WTC11 (cell line): Measurements from ENCODE around the gene TAF4.

Source experiments
- CTCF ChIP-seq: fragments of 200-600 bp; IDR thresholded peaks from 2 replicates; pipeline ENCODE4 v1.8.0; 2022; ENCODE audit warnings: antibody characterized with exemption
- ESRRA ChIP-seq: sonication (generic); formaldehyde crosslinking; IDR thresholded peaks from 2 replicates; pipeline ENCODE4 v1.8.1; 2022; ENCODE audit warnings: mild to moderate bottlenecking, missing genetic modification reagents, borderline replicate concordance
- FOXK1 ChIP-seq: sonication (generic); formaldehyde crosslinking; IDR thresholded peaks from 2 replicates; pipeline ENCODE4 v1.8.0; 2022; ENCODE audit warnings: mild to moderate bottlenecking, moderate library complexity, missing genetic modification reagents
- NFYB ChIP-seq: sonication (generic); formaldehyde crosslinking; conservative IDR thresholded peaks from 2 replicates; pipeline ENCODE4 v1.8.0; 2022; ENCODE audit warnings: low read depth, missing genetic modification reagents
- ZBTB21 ChIP-seq: sonication (generic); formaldehyde crosslinking; IDR thresholded peaks from 2 replicates; pipeline ENCODE4 v1.8.1; 2023; ENCODE audit warnings: mild to moderate bottlenecking, missing genetic modification reagents, borderline replicate concordance
- ZNF232 ChIP-seq: sonication (generic); formaldehyde crosslinking; IDR thresholded peaks from 2 replicates; pipeline ENCODE4 v1.8.0; 2022; ENCODE audit warnings: mild to moderate bottlenecking, missing genetic modification reagents
- TF ChIP-seq, protein P1 (sequence below): sonication (generic); formaldehyde crosslinking; IDR thresholded peaks from 2 replicates; pipeline ENCODE4 v1.8.1; 2023; ENCODE audit warnings: mild to moderate bottlenecking, missing genetic modification reagents, moderate library complexity
- TF ChIP-seq, protein P2 (sequence below): fragments of 250-450 bp; sonication (Bioruptor Pico); IDR thresholded peaks from 2 replicates; pipeline ENCODE4 v1.8.0; 2021; ENCODE audit warnings: mild to moderate bottlenecking
- TF ChIP-seq, protein P3 (sequence below): sonication (generic); formaldehyde crosslinking; IDR thresholded peaks from 2 replicates; pipeline ENCODE4 v1.8.1; 2022; ENCODE audit warnings: mild to moderate bottlenecking, missing genetic modification reagents, moderate library complexity, borderline replicate concordance

GRCh38 chr20:61949363-61949713, 116.3 kb downstream of the TAF4 start:
- TF ChIP-seq FOXK1 (CRISPR knock-in tag) (no peak), CTCF (no peak), NFYB (CRISPR knock-in tag) (no peak), ESRRA (no peak), ZNF232 (CRISPR knock-in tag) (no peak), ZBTB21 (CRISPR knock-in tag) (no peak)
- TF ChIP-seq, protein P1, sequence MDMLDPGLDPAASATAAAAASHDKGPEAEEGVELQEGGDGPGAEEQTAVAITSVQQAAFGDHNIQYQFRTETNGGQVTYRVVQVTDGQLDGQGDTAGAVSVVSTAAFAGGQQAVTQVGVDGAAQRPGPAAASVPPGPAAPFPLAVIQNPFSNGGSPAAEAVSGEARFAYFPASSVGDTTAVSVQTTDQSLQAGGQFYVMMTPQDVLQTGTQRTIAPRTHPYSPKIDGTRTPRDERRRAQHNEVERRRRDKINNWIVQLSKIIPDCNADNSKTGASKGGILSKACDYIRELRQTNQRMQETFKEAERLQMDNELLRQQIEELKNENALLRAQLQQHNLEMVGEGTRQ (CRISPR knock-in tag), result no peak
- TF ChIP-seq, protein P2, sequence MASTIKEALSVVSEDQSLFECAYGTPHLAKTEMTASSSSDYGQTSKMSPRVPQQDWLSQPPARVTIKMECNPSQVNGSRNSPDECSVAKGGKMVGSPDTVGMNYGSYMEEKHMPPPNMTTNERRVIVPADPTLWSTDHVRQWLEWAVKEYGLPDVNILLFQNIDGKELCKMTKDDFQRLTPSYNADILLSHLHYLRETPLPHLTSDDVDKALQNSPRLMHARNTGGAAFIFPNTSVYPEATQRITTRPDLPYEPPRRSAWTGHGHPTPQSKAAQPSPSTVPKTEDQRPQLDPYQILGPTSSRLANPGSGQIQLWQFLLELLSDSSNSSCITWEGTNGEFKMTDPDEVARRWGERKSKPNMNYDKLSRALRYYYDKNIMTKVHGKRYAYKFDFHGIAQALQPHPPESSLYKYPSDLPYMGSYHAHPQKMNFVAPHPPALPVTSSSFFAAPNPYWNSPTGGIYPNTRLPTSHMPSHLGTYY (CRISPR knock-in tag), result no peak
- TF ChIP-seq, protein P3, sequence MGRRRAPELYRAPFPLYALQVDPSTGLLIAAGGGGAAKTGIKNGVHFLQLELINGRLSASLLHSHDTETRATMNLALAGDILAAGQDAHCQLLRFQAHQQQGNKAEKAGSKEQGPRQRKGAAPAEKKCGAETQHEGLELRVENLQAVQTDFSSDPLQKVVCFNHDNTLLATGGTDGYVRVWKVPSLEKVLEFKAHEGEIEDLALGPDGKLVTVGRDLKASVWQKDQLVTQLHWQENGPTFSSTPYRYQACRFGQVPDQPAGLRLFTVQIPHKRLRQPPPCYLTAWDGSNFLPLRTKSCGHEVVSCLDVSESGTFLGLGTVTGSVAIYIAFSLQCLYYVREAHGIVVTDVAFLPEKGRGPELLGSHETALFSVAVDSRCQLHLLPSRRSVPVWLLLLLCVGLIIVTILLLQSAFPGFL, result no peak
